ENCODE measurements around the gene APOL1.

GRCh38 chr22:36218648-36219193 lies 34.2 kb upstream of the APOL1 start:
- TF ChIP-seq, protein P1, sequence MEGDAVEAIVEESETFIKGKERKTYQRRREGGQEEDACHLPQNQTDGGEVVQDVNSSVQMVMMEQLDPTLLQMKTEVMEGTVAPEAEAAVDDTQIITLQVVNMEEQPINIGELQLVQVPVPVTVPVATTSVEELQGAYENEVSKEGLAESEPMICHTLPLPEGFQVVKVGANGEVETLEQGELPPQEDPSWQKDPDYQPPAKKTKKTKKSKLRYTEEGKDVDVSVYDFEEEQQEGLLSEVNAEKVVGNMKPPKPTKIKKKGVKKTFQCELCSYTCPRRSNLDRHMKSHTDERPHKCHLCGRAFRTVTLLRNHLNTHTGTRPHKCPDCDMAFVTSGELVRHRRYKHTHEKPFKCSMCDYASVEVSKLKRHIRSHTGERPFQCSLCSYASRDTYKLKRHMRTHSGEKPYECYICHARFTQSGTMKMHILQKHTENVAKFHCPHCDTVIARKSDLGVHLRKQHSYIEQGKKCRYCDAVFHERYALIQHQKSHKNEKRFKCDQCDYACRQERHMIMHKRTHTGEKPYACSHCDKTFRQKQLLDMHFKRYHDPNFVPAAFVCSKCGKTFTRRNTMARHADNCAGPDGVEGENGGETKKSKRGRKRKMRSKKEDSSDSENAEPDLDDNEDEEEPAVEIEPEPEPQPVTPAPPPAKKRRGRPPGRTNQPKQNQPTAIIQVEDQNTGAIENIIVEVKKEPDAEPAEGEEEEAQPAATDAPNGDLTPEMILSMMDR (IDR thresholded peaks at IDR 0.05) = no peak
- no peak for TF ChIP-seq EZH2 (IDR thresholded peaks at IDR 0.05; ENCODE audit: borderline replicate concordance, insufficient read depth, low read depth, low read length, poor library complexity, severe bottlenecking)

Data from B cell (primary cell).